Endometrial microvascular endothelial cells (primary cell): ENCODE results near the gene F5. TPM values are rescaled to one million over a fixed set of nuclear protein-coding genes. Genes with fewer than 3 reads are reported as not detected.

Experiments used
- in situ Hi-C: cut with HindIII; loops from 2 replicates; pipeline ENCODE4 v1.10.0; 2017; ENCODE audit warnings: low sequenced_read_pairs, low pct_unique_long_range_greater_than_20kb; ENCODE audit errors: inconsistent ontology term
- total RNA-seq: library from RNA; depleted of rRNA; stranded (reverse); fragments of >200 nt; gene quantifications from one replicate; pipeline ENCODE4 v1.2.3, GENCODE V29; 2015; ENCODE audit errors: inconsistent ontology term

The F5 gene
- total RNA-seq, 1 donor from 2014 or later, result not detected

DNA sequence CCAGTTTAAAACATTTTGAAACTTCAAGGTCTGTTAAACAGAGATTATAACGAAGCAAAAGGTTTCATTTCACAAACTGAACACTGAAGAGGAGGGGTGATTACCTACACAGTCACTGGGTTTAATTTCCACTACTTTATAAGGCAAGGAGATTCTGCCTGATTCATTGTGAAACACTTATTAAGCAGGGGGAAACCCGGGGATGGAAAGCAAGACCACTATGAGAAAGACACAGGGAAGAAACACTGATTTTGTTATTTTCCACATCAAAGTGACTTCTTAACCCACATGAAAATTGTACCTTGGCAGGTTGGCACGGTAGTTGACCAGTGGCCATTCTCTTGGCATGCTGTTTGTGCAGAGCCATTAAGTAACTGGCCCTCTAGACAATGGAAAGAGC is 8.1 kb upstream of the F5 start:
- in situ Hi-C loops, result no loop called here

DNA sequence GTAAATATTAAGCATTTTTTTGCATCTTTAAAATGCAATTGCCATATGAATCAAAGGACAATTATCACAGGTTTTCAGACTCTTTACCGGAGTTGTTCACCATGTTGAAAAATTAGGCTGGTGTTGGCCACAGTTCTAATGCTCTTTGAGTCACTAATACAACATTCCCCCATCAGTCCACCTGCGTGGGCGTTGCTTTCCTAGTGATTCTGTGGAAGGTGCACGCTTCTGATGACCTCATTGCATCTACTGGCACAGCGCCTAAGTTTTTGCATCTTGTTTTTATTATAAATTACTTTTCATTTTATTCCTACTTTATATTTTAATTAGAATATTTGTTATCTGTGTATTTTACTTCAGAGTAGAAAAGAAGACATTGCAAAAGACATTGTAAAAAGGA is 4.7 kb upstream of the F5 start:
- in situ Hi-C loops, result no loop called here

- in situ Hi-C loops, result no loop called here
These were observed 2.7 kb upstream of the F5 start for GRCh38 chr1:169588785-169589485.

- in situ Hi-C loops, result no loop called here
These were observed 1.8 kb upstream of the F5 start for GRCh38 chr1:169588112-169588511.

DNA sequence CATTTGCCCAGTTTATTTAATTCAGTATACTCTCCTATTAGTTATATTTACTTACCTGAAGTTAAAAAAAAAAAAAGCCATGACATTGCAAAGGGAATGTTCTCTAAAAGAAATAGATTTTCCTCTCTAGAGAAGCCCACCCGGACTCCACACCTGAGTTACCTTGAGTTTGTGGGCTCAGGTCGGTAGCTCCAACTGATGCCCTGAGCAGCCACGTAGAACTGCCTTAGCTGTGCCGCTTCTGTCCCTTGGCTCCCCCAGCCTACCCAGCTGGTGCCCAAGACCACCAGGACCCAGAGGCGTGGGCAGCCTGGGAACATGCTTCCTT is 250 bp downstream of the F5 start:
- in situ Hi-C loops, result no loop called here

DNA sequence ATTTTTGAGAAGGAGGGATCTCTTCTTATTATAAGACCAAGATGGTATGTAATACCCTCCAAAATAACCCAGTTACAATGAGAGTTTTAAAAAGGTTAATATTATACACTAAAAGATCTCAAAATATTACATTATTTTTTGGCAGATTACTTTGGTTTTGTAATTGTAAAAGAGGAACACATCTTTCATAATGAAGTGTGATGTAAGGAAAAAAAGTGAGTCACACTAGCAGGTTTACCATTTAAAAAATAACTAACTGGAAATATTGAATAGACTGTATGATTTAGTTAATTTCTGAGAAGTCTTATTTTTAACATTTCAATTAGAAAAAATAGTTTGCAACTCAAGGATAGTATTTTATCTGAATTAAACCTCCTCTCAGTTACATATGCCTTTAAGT is 1.1 kb downstream of the F5 start:
- in situ Hi-C loops, result no loop called here

GRCh38 chr1:169584483-169585144 is 1.7 kb downstream of the F5 start:
- in situ Hi-C loops, result no loop called here

DNA sequence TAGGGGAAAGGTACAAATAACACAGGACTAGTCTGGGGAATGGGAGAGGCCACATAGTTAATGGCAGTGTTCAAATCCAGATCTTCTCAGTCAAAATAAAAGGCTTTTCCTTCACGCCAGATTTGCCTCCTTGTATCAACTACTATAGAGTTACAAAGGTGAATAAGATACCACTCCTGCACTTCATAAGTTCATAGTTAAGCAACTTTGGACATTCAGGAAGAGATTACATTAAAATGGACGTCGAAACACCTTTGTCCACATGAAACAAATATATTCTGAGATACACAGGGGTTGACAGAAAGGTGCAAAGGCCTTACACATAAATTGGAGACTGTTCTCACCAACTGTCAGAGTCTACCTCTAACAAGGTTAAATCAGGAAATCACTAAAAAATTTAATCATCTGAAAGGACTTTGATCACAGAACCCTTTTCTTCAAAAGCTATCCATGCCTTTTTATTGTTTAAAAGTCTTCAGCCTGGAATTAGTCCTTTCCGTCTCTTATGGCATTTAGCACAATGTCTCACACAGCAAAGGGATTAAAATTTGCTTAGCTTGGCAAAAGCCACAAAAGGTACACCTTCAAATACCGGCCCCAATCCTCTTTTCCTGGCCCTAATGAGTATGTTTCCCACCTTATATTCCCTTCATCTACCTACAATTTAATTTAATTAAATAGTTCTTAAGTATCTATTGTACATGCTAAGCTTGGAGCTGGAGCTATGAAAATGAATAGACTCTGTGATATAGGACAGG is 8.1 kb downstream of the F5 start:
- in situ Hi-C loops, result no loop called here

- in situ Hi-C loops, result no loop called here
These were observed 9.3 kb downstream of the F5 start for GRCh38 chr1:169576935-169577331.

DNA sequence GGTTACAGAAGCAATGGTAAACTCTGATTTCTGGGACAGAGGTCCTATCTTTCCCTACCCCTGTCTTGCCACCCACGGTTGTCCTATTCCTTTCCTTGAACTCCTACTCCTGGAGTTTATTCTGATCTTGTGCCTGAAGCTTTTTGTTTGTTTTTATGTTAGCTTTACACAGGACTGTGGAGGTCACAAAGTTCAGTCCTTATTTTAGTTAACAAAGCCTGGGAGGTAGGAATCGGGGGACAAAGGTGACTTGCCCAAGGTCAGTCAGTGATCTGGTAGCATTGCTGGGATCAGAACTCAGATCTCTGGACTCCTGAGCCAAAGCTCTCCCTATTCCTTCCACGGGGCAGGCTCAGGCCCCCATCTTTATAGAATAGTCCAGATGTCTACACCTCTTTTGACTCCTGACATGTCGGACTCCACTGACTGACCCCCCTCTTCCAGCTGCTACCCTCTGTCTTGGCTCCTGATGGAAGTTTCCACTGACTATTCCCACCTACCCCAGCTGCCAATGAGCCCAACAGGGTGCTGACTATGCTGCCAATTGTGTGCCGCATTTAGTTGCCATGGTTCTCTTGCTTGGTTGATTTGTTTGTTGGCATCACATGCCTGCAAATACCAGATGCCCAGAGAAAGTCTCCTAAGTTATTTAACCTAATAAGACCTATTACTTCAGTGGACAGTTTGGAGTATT is 9.9 kb downstream of the F5 start:
- in situ Hi-C loops, result no loop called here

- in situ Hi-C loops, result no loop called here
These were observed 11.9 kb downstream of the F5 start for GRCh38 chr1:169574336-169574735.

DNA sequence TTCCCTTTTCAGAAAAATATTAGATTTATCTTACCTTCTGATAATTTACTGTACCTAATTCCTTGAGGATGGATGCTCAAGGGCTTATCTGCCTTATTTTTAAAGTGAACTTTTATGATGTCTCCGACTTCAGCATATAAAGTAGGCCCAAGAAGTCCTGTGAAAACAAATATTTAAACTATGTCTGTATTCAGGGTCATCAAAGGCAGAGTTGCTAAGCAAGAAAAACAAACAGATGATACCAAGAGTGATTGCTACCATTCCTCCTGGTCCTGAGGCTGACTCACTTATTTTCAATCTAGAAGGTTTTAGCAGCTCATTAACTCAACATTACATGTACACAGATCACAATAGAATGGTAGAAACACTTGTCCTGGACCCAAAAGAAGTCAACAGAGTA is 14.1 kb downstream of the F5 start:
- in situ Hi-C loops, result no loop called here

GRCh38 chr1:169571450-169571849 is 14.8 kb downstream of the F5 start:
- in situ Hi-C loops, result no loop called here

DNA sequence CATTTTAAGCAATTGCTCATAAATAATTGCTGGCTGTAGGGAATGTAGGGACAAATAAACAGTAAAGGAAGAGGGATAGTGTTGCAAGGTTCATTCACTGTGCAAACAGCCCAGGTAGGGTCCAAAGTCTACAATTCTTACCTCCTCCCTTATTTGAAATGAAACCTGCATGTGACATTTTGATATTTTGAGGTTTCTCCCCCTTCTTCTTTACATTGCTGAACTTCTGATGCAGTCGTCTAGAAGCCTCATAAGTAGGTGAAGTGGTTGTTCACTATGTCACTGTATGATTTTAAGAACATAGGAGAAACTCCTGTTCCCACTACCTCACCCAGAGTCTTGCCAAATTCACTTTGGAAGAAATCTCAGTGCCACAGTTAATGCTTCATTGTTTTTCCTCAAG is 16.1 kb downstream of the F5 start:
- in situ Hi-C loops, result no loop called here

GRCh38 chr1:169568497-169568896 is 17.8 kb downstream of the F5 start:
- in situ Hi-C loops, result no loop called here

DNA sequence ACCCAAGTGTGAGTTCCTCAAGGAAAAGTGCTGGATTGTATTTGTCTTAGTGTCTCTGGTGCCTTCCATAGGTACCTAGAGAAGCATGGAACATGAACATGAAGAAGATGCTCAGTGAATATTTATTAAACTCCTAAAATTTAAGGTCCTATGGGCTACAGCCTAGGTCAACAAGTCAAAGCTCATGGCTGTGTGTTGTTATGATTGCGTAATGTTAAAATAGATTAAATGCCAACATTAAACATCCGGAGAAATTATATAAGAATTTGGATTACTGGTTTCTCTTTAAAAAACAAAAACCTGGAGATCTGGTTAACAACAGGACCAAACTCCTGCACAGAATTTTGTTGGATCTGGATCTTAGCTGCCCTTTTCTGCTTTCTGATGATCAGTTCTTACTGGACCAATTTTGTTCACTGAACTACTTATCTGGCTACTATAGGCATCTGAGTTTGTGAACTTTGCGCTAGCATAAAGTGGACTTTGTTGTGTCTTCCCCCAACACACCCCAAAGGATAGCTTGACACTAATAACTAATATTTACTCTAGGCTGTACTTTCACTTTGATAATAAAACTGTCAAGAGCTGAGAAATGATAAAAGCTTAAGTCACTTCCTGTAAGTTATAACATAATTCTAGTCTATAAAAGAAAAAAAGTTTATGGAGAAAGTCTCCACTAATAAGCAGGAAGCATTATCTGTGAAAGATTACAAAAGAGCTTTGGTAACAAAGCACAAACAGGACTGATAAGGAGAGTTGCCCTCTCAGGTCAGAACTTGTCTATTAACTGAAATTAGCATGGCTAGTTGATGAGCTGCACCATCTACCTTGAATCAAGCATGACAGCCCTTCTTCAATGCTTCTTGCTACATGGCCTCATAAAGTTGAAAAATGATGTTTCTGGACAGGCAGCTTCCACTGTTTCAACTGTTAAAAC is 20.7 kb downstream of the F5 start:
- in situ Hi-C loops, result no loop called here

DNA sequence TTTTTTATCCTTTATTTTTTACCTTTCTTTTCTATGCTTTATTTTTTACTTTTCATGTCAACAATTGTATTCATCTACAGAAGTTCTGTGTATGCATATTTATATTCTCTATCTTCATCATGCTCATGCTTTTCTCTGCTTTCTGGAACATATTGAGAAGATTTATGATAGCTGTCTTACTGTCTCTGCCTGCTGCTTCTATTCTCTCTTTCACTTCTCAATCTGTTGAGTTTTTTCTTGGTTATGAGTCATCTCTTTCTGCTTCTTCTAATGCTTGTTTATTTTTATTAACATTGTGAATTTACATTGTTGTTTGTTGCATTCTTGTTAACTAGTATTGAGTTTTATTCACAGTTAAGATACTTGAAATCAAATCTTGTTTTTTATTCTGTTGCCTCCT is 22.6 kb downstream of the F5 start:
- in situ Hi-C loops, result no loop called here

DNA sequence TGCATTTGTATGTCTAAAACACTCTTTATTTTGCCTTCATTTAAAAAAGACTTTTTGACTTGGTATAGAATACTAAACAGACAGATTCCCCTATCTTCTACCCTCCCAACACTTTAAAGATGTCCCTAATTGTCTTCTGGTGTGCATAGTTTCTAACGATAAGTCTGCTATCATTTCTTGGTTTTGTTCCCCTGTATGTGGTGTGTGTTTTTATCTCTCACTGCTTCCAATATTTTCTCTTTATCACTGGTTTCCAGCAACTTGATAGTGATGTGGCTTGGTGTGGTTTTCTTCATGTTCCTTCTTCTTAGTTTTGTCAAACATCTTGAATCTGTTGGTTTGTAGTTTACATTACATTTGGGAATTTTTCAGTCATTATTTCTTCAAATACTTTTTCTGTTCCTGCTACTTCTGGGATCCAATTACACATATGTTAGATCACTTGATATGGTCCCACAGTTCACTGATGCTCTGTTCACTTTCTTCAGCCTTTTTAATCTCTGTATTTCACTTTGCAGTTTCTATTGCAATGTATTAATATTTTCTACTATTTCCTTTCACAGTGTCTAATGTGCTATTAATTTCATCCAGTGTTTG is 23.2 kb downstream of the F5 start:
- in situ Hi-C loops, result no loop called here
